Upper lobe of right lung (tissue), 1 donor: Measurements from ENCODE around the gene GJB4. TPM values are rescaled to one million over a fixed set of nuclear protein-coding genes. Genes with fewer than 3 reads are reported as not detected.

ENCODE experiments used
- ATAC-seq: fragments of 200-7000 bp; cut with Tn5 transposase; one replicate; pipeline ENCODE4 v1.9.1; 2020; ENCODE audit warnings: mild to moderate bottlenecking, moderate library complexity
- DNase-seq: peaks from one replicate; pipeline ENCODE4 v3.0.0-alpha.2; 2020
- H3K27ac ChIP-seq: fragments of 200-600 bp; one replicate; pipeline ENCODE4 v1.8.0; 2022
- H3K27me3 ChIP-seq: fragments of 200-600 bp; one replicate; pipeline ENCODE4 v1.8.0; 2022; ENCODE audit warnings: mild to moderate bottlenecking
- H3K36me3 ChIP-seq: fragments of 200-600 bp; one replicate; pipeline ENCODE4 v1.8.0; 2022
- H3K4me1 ChIP-seq: fragments of 200-600 bp; one replicate; pipeline ENCODE4 v1.8.0; 2022
- H3K4me3 ChIP-seq: fragments of 200-600 bp; one replicate; pipeline ENCODE4 v1.8.0; 2022; ENCODE audit warnings: mild to moderate bottlenecking
- H3K9me3 ChIP-seq: fragments of 200-600 bp; one replicate; pipeline ENCODE4 v1.8.0; 2022
- CTCF ChIP-seq: fragments of 200-600 bp; IDR thresholded peaks from one replicate; pipeline ENCODE4 v1.8.0; 2022; ENCODE audit warnings: antibody characterized with exemption
- intact Hi-C: fragments of 100-400 bp; cut with DNase I; formaldehyde crosslinking; loops from one replicate; pipeline ENCODE4 v1.11.0; 2022
- total RNA-seq: library from RNA; stranded (reverse); fragmentation: NEBNext Ultra II Directional; extraction: Animal tissue kit (Norgen Biotek cat#: 25700); gene quantifications from one replicate; pipeline ENCODE4 v1.2.1, GENCODE V29; 2021
- donor health status: DM: no; HTN: yes; CAD: no; lungs with severe emphysema.

Gene GJB4
- total RNA-seq, 1 donor from 2014 or later = not detected

DNA sequence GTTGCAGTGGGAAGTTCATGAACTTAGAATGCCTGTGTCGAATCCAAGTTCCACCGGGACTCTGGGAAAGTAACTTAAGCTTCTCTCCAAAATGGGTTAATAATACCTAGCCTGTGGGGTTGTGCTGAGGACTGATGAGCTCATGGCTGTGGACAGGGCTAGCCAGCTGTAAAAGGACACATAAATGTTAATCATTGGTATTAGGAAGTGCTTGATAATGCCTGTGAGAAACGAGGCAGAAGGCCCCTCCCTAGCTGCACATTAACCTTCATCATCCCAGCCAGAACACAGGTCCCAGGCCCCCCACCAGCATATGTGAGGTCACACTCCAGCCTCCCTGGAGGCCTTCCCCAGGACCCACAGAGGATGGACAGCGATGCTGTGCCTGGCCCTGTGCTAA is 789 bp upstream of the GJB4 start:
- no peak for TF ChIP-seq CTCF
- intact Hi-C loops = no loop called here
- ATAC-seq (no peak), DNase-seq (no peak)
- H3K9me3 ChIP-seq = no peaks in the 10 kb centered on the region
- H3K4me1 ChIP-seq = no peaks in the 10 kb centered on the region
- peaks cover 5% of the 10 kb centered on the region for H3K27me3 ChIP-seq
- H3K36me3 ChIP-seq = no peaks in the 10 kb centered on the region
- no peak overlapping the region for H3K27ac ChIP-seq
- no peak overlapping the region for H3K4me3 ChIP-seq

DNA sequence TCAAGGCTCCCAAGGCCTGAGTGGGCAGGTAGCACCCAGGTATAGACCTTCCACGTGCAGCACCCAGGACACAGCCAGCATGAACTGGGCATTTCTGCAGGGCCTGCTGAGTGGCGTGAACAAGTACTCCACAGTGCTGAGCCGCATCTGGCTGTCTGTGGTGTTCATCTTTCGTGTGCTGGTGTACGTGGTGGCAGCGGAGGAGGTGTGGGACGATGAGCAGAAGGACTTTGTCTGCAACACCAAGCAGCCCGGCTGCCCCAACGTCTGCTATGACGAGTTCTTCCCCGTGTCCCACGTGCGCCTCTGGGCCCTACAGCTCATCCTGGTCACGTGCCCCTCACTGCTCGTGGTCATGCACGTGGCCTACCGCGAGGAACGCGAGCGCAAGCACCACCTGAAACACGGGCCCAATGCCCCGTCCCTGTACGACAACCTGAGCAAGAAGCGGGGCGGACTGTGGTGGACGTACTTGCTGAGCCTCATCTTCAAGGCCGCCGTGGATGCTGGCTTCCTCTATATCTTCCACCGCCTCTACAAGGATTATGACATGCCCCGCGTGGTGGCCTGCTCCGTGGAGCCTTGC is 1.7 kb downstream of the GJB4 start:
- no peak for DNase-seq
- H3K4me1 ChIP-seq = no peaks in the 10 kb centered on the region
- no peaks in the 10 kb centered on the region for H3K36me3 ChIP-seq
- H3K27me3 ChIP-seq = peaks cover 5% of the 10 kb centered on the region
- no peak overlapping the region for H3K27ac ChIP-seq
- no peak for TF ChIP-seq CTCF
- H3K9me3 ChIP-seq = no peaks in the 10 kb centered on the region
- intact Hi-C loops = no loop called here
- ATAC-seq = no peak
- no peak overlapping the region for H3K4me3 ChIP-seq

- ATAC-seq = no peak
- no peaks in the 10 kb centered on the region for H3K9me3 ChIP-seq
- no peak for DNase-seq
- no peak overlapping the region for H3K4me3 ChIP-seq
- H3K27me3 ChIP-seq = peaks cover 5% of the 10 kb centered on the region
- H3K4me1 ChIP-seq = no peaks in the 10 kb centered on the region
- H3K27ac ChIP-seq = no peak overlapping the region
- intact Hi-C loops = no loop called here
- TF ChIP-seq CTCF = no peak
- no peaks in the 10 kb centered on the region for H3K36me3 ChIP-seq
These were observed 2.3 kb downstream of the GJB4 start for GRCh38 chr1:34761776-34762307.

DNA sequence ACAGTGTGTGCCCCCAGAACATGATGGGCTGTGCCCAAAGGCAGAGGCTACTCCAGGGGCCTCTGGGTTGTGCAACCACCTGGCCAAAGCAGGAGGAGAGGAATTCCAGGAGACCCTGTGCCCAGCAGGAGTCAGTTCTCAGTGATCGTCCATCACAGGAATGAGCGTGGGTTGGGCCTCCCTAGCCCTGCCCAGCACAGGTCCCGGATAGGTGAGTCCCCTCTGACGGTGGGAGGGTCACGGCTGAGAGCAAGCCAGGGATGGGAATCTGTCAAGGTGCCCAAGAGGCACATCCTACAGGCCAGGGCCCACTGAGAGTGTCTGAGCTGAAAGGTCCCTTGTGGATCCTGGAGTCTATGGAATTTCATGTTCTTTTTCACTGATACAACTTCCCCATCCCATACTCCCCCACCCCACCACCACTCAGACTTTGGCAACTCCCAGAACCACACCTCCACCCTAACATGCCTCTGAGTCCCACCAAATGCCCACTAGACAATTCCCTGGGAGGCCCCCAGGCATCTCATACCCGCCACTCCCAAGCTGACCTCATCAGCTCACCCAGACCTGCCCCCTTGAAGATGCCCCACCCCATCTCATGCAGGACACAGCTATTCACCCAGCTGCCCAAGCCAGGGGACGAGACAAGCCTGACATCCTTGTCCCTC is 3.1 kb downstream of the GJB4 start:
- Histone ChIP-seq H3K4me3 (no peak overlapping the region), H3K4me1 (no peaks in the 10 kb centered on the region), H3K9me3 (no peaks in the 10 kb centered on the region), H3K27me3 (peaks cover 5% of the 10 kb centered on the region), H3K27ac (no peak overlapping the region), H3K36me3 (no peaks in the 10 kb centered on the region)
- TF ChIP-seq CTCF = no peak
- no peak for ATAC-seq
- no peak for DNase-seq
- intact Hi-C loops = no loop called here

DNA sequence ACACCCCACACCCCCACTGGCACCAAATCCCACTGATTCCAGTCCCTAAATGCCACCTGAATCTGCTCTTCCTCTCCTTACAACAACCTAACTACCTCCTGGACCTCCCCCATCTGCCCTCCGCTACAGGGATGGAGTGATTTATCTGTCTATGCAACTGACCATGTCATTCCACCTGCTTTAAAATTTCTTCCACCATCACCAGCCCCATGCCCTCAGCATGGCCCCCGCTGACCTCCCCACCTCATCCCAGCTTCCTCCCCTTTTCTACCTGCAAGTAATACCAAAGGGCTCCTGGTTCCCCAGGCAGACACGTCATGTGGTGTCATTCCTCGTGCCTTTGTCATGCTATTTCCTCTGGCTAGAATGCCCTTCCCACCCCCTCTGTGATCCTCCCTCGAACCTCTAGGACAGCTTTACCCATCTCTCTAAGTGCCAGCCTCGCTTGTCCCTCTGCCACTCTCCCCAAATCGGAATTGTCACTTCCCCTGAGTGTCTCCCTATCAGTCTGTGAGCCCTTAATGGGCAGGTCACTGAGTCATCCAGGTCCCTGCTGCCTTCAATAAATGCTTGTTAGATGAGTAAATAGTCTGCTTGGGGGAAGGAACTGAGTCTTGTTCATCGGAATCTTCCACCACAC is 3.7 kb downstream of the GJB4 start:
- no peak for TF ChIP-seq CTCF
- peaks cover 5% of the 10 kb centered on the region for H3K27me3 ChIP-seq
- no peak overlapping the region for H3K4me3 ChIP-seq
- H3K9me3 ChIP-seq = no peaks in the 10 kb centered on the region
- H3K27ac ChIP-seq = no peak overlapping the region
- DNase-seq (no peak), ATAC-seq (no peak)
- H3K4me1 ChIP-seq = no peaks in the 10 kb centered on the region
- intact Hi-C loops = no loop called here
- H3K36me3 ChIP-seq = no peaks in the 10 kb centered on the region
